ENCODE results near the gene EXOC2. TPM values are rescaled to one million over a fixed set of nuclear protein-coding genes. Genes with fewer than 3 reads are reported as not detected.

Gene EXOC2
- total and polyA plus RNA-seq, 2 donors (not counting 3 experiments of a cell fraction or from before 2014, with no cell fraction given), result 18.2 to 30.8 TPM

DNA sequence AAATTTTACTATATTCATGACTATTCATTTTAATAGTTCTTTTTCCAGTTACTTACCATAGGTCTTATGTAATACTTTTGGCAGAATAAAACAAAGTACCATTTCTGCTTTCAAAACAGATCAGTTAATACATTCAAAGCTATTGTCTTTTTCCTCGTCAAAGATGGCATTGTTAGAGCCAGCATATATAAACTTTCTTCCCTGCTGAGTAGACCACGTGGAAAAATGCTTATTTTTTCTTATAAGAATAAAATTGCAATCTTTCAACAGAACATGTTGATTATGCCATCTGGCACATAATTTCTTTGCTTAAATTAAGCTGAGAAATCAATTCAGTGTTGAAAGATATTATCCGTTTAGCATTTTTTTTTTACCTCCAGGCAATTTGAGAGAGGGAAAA, 34.9 kb upstream of the EXOC2 start:
- no peak for DNase-seq (ENCODE audit: low read depth, low spot score)
- no peak for TF ChIP-seq EZH2 (IDR thresholded peaks at IDR 0.05; ENCODE audit: borderline replicate concordance, low read depth, low read length, severe bottlenecking)
- TF ChIP-seq JUN (IDR thresholded peaks at IDR 0.05; ENCODE audit: borderline replicate concordance, insufficient read depth, insufficient read length, low read depth), result no peak
- TF ChIP-seq, protein P1, sequence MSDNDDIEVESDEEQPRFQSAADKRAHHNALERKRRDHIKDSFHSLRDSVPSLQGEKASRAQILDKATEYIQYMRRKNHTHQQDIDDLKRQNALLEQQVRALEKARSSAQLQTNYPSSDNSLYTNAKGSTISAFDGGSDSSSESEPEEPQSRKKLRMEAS (IDR thresholded peaks at IDR 0.05; ENCODE audit: insufficient read depth, insufficient read length), result no peak
- TF ChIP-seq POLR2A (IDR thresholded peaks at IDR 0.05; ENCODE audit: low read depth, low read length), result no peak
- TF ChIP-seq MYC (IDR thresholded peaks at IDR 0.05; ENCODE audit: low read depth, low read length), result no peak
- no peak overlapping the region for H3K9ac ChIP-seq (replicated peaks; ENCODE audit: extremely low read depth, insufficient read depth, low read length)
- H3K27me3 ChIP-seq (ENCODE audit: control insufficient read depth in 2 of 2, insufficient read depth in 2 of 2, low read length in 2 of 2), result peaks cover 5 to 7% of the 10 kb centered on the region in 2 experiments
- no peaks in the 10 kb centered on the region for H3K36me3 ChIP-seq (ENCODE audit: control insufficient read depth in 2 of 2, extremely low read depth in 1 of 2, insufficient read depth in 2 of 2, low read length in 2 of 2)
- ChIA-PET POLR2A (no interaction called here), CTCF (no interaction called here)
- dilution Hi-C loops (cut with MboI; ENCODE audit: extremely low pct_ligation_motif_present, low sequenced_read_pairs) (no loop called here), intact Hi-C loops (cut with micrococcal nuclease) (no loop called here)
- no peak overlapping the region for H3K4me3 ChIP-seq (replicated peaks in 1 of 3; ENCODE audit: insufficient read depth in 1 of 3, low read depth in 1 of 3, low read length in 3 of 3)
- BruUV-seq (replicated peaks), result no TSS peak
- H2AFZ ChIP-seq (ENCODE audit: low read depth, low read length), result no peak overlapping the region
- H4K20me1 ChIP-seq (replicated peaks; ENCODE audit: control insufficient read depth, extremely low read depth, insufficient read depth, low read length), result no peaks in the 10 kb centered on the region
- H3K4me1 ChIP-seq (ENCODE audit: control insufficient read depth, extremely low read depth, insufficient read depth, low read length), result no peaks in the 10 kb centered on the region
- no peaks in the 10 kb centered on the region for H3K9me3 ChIP-seq (replicated peaks; ENCODE audit: control insufficient read depth, insufficient read depth, low read length)
- no peak overlapping the region for H3K4me2 ChIP-seq (ENCODE audit: insufficient read depth, low read length)
- no peaks in the 10 kb centered on the region for H3K79me2 ChIP-seq (ENCODE audit: control insufficient read depth, insufficient read depth, low read length)
- FAIRE-seq, result no peak
- no peak overlapping the region for H3K27ac ChIP-seq (ENCODE audit: insufficient read depth, low read depth, low read length)
- no peaks in the 10 kb centered on the region for H3K9me1 ChIP-seq (replicated peaks; ENCODE audit: control insufficient read depth, extremely low read depth, insufficient read depth, low read length)

- Histone ChIP-seq H2AFZ (ENCODE audit: low read depth, low read length) (no peak overlapping the region), H3K27me3 (ENCODE audit: control insufficient read depth in 2 of 2, insufficient read depth in 2 of 2, low read length in 2 of 2) (peaks cover 0 to 1% of the 10 kb centered on the region in 2 experiments), H3K79me2 (ENCODE audit: control insufficient read depth, insufficient read depth, low read length) (no peaks in the 10 kb centered on the region), H3K9me1 (replicated peaks; ENCODE audit: control insufficient read depth, extremely low read depth, insufficient read depth, low read length) (no peaks in the 10 kb centered on the region), H3K9ac (replicated peaks; ENCODE audit: extremely low read depth, insufficient read depth, low read length) (no peak overlapping the region), H3K4me2 (ENCODE audit: insufficient read depth, low read length) (no peak overlapping the region), H3K27ac (ENCODE audit: insufficient read depth, low read depth, low read length) (no peak overlapping the region), H3K4me3 (replicated peaks in 1 of 3; ENCODE audit: insufficient read depth in 1 of 3, low read depth in 1 of 3, low read length in 3 of 3) (no peak overlapping the region), H3K9me3 (replicated peaks; ENCODE audit: control insufficient read depth, insufficient read depth, low read length) (no peaks in the 10 kb centered on the region), H4K20me1 (replicated peaks; ENCODE audit: control insufficient read depth, extremely low read depth, insufficient read depth, low read length) (no peaks in the 10 kb centered on the region), H3K36me3 (ENCODE audit: control insufficient read depth in 2 of 2, extremely low read depth in 1 of 2, insufficient read depth in 2 of 2, low read length in 2 of 2) (no peaks in the 10 kb centered on the region), H3K4me1 (ENCODE audit: control insufficient read depth, extremely low read depth, insufficient read depth, low read length) (no peaks in the 10 kb centered on the region)
- BruUV-seq (replicated peaks), result no TSS peak
- dilution Hi-C loops (cut with MboI; ENCODE audit: extremely low pct_ligation_motif_present, low sequenced_read_pairs) (no loop called here), intact Hi-C loops (cut with micrococcal nuclease) (loop anchor here (2.0 kb wide), 4 partner anchors 17 to 657 kb away; no protein-coding TSS in a partner anchor)
- FAIRE-seq, result no peak
- POLR2A ChIA-PET, result no interaction called here
- no peak for DNase-seq (ENCODE audit: low read depth, low spot score)
- TF ChIP-seq, protein P1 (IDR thresholded peaks at IDR 0.05; ENCODE audit: insufficient read depth, insufficient read length), result no peak
- CTCF ChIA-PET, result no interaction called here
Measured at GRCh38 chr6:723540-723939, 30.6 kb upstream of the EXOC2 start.
